ENCODE data around the gene TMEM141.

- TF ChIP-seq CTCF (IDR thresholded peaks at IDR 0.05) = no peak
- TF ChIP-seq POLR2A (IDR thresholded peaks at IDR 0.05) = no peak
These were observed 14.2 kb upstream of the TMEM141 start for GRCh38 chr9:136776947-136777346.

Measured in thyroid gland (tissue), 4 donors.